Urothelium cell line (cell line): Measurements from ENCODE around the gene ALAD.
"Not testable (repeated sequence)": the region's sequence is repeated elsewhere in the genome, so short reads cannot be mapped to it uniquely, and the experiment has no call there.

Source experiments
- DNase-seq: peaks from one replicate; pipeline ENCODE4 v3.0.0; 2011; ENCODE audit warnings: low spot score, mixed read lengths
- FAIRE-seq: peaks from 2 replicates; lab custom pipeline; 2011; peaks lifted over from hg19 to GRCh38; lab: Jason Lieb, UNC

Gene ALAD

GRCh38 chr9:113401027-113401792 lies at the start of gene ALAD:
Gene ALAD (minus strand): TSS chr9:113401284. CDS start chr9:113393559, 7,725 bp downstream.
- DNase-seq: peak; percentile 98
- peak; percentile 73 for FAIRE-seq

DNA sequence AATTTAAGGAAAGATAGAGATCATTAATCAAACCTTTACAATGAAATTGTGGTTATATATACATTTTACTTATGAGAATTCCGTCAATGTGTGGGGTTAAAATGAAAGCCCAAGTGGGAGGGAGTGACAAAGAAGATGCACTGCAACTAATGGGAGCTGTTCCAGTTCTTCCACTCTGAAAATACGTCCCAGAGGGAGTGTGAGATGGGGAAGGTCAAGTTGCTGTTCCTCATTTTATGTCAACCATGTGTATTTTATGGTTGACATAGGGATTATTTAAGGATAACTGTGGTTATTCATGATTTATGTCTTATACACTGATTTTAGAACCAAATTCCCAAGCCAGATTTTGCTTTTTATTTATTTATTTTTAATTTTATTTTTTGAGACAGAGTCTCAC lies 48.3 kb upstream of the ALAD start:
- no peak for FAIRE-seq
- no peak for DNase-seq

DNA sequence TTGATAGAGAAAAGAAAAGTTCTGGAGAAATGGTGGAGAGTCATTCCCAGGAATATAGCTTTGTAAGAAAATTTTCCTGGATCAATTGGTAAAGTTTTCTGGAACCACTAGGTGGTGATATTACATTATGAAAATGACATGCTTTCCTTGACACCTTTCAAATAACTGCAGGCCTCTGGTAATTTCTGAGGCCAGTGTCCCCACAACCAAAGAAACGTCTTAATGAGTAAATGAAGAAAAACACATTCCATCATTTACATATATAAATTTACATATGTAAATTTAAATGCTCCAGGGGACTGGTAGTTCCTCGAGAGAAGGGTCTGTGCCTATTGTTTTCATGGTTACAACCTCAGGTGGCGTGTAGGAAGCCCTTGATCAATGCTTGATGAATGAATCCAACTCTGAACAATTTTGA lies 45.2 kb upstream of the ALAD start:
- DNase-seq (peak; percentile 49), FAIRE-seq (no peak)

GRCh38 chr9:113444736-113445135 lies 43.7 kb upstream of the ALAD start:
- FAIRE-seq (no peak), DNase-seq (no peak)

DNA sequence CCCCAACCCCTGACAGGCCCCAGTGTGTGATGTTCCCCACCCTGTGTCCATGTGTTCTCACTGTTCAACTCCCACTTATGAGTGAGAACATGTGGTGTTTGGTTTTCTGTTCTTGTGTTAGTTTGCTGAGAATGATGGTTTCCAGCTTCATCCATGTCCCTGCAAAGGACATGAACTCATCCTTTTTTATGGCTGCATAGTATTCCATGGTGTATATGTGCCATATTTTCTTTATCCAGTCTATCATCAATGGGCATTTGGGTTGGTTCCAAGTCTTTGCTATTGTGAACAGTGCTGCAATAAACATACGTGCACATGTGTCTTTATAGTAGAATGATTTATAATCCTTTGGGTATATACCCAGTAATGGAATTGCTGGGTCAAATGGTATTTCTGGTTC lies 36.6 kb upstream of the ALAD start:
- FAIRE-seq, DNase-seq: not testable (repeated sequence)

DNA sequence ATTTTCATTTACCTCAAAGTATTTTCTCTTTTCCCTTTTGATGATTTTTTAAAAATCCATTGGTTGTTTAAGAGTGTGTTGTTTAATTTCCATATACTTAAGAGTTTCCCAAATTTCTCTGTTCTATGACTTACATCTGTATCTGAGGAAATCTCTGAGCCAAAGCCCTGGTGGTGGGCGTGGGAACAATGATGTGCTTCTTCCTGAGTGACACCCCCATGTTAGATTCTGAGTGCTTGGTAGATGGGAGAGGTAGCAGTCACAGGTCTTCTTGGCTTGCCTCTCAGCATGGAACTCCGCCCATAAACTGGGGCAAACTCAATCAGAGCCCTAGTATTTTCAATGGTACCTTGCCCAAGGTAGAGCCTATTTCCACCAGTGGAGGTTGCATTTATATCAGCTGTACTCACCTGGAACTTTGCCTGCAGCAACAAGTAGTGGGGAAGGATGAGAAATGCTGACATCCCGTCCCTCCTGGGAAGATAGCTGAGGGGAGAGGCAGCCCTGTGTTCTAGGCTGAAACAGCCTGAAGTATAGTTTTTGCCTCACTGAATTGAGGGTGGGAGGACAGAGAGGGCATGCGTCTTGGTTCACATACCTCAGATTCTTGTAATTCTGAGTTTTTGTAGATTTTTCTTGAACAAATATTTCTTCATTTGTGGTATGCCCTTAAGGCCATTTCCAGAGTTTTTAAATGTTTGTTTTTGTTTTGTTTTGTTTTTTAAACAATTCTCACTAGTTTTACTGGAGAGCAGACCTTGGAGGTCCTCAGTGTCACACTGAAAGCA lies 35.8 kb upstream of the ALAD start:
- DNase-seq (no peak), FAIRE-seq (no peak)

GRCh38 chr9:113431191-113431590 lies 30.1 kb upstream of the ALAD start:
- FAIRE-seq: no peak
- DNase-seq: no peak

DNA sequence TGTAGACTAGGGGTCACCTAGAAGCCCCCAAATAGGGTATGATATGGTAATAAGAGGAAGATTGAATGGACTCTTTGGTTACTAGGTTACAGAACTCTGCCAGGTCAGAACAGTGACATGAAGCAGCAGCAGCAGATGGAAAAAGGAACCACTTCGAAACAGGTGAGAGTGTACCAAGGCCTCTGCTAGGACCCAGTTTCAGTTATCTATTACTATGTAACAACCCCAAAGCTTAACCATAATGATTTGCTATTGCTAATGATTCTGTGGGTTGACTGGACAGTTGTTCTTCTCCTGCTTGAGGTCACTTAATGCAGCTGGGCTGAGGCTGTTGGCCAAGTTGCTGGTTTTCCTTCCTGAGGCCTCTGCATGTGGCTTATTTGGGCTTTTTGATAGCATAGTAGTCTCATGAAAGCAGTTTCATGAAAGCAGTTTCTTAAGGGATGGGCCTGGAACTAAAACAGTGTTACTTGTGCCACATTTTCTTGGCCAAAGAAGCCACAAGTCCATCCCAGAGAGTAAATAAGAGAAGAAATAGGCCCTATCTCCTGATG lies 27.1 kb upstream of the ALAD start:
- DNase-seq (no peak), FAIRE-seq (no peak)

DNA sequence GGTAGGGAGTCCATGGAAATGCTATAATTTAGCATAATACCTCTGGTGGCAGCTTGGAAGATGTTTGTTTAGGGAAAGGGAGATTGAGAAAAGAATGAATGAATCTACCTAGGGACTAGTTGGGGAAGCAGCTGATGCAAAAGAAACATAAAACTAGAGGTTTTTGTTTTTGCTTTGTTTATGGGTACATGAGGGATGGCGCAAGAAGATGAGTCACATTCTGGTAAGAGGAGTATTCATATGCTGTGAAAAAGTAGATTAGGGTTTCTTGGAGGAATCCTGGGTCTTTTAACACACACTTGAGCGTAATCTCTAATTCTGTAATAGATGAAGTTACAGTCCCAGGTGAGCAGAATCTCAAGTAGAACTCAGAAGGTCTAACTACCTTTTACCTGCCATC lies 26.5 kb upstream of the ALAD start:
- FAIRE-seq (no peak), DNase-seq (no peak)

DNA sequence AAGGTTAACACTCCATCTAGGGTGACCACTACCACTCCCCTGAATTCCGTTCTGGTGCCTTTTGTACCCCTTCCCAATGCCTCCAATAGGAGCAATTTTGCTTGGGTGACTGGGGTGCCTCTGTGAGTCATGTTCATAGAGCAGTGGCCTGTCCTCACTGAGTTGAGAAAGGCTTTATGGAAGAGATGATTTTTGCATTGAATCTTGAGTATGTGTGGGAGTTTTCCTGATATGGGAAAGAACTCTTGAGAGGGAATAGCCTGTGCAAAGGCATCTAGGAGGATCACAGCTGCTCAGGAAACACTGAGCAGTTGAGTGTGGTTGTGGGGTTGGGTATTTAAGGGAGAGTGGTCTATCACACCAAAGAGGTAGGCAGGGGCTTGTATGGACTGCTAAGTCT lies 25.6 kb upstream of the ALAD start:
- no peak for FAIRE-seq
- no peak for DNase-seq

DNA sequence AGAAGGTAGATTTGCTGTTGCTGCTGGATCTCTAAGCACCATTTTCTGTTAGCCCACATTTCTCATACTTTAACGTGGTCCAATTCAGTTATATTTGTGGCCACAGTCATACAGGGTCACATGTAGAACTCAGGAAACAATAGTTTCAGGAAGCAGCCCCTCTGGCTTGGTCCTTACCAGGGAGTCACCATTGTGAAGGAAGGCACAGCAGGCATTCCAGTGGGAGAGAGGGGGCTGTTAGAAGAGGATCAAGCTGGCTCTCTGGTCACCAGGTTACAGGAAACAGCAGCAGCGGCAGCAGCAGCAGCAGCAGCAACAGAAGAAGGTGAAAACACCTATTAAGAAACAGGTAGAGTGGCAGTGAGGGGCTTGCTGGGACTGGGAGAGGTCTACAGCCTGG lies 24.0 kb upstream of the ALAD start:
- FAIRE-seq: no peak

GRCh38 chr9:113421726-113422125 lies 20.6 kb upstream of the ALAD start:
- DNase-seq (no peak), FAIRE-seq (no peak)

More for the DNA sequence above, 24.0 kb upstream of the ALAD start:
- no peak for DNase-seq

- FAIRE-seq (no peak), DNase-seq (no peak)
Observed at GRCh38 chr9:113417370-113417769, 16.3 kb upstream of the ALAD start.

GRCh38 chr9:113416149-113416721 lies 15.2 kb upstream of the ALAD start:
- DNase-seq (no peak), FAIRE-seq (no peak)

DNA sequence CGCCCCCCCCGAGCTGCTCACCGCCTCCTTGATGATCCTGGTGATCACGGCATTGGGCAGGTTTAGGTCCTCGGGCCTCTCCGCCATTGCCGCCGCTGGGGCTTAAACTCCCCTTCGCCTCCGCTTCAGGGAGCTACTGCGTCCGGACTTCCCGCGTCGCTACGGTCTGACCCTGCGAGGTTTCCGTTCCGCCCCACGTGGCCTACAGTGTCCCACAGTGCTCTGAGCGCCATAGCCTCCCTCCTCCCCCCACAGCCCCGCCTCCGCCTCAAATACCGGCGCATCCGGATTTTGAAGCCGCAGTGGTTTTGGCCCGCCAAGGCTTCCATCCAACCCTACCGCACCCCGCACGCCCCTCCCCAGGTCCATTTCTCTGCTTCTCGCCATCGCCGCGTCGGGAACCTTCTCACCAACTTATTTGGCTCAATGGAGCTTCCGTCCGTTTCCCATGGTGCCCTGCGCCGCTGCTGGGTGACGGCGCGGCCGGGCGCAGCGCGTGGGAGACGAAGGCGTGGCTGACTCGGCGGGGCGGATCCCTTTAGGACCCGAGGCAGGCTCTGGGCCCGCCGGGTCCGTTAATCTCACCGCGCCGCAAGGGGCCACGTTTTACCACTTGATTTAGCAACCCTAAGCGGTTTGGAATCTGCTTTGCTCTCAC lies 9.3 kb upstream of the ALAD start, which contains the start of the genes C9orf43 and POLE3:
Gene C9orf43 (plus strand): TSS at position 541 of the 658 bp plus-strand sequence. CDS start 2,747 bp downstream, outside the sequence.
Gene POLE3 (minus strand): TSS at position 469 of the 658 bp plus-strand sequence. CDS start 382 bp downstream, at position 87.
- FAIRE-seq: no peak
- DNase-seq: peak; percentile 95

DNA sequence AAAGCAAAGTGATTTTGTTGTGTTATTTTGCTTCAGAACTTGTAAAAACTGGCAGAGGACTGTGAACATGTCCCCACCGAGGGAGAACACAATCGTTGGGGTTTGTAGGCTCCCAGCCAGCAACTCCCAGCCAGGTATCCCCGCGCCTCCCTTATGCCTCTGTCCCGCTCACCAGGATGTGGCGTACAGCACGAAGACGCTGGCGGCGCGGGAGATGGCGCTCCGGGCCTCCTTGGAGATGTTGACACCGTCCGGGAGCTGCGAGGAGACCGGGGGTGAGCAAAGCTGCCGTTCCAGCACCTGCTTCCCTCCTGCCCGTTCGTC lies 8.8 kb upstream of the ALAD start:
- FAIRE-seq (no peak), DNase-seq (peak; percentile 14)

- no peak for FAIRE-seq
- no peak for DNase-seq
Observed at GRCh38 chr9:113409481-113409880, 8.4 kb upstream of the ALAD start.

DNA sequence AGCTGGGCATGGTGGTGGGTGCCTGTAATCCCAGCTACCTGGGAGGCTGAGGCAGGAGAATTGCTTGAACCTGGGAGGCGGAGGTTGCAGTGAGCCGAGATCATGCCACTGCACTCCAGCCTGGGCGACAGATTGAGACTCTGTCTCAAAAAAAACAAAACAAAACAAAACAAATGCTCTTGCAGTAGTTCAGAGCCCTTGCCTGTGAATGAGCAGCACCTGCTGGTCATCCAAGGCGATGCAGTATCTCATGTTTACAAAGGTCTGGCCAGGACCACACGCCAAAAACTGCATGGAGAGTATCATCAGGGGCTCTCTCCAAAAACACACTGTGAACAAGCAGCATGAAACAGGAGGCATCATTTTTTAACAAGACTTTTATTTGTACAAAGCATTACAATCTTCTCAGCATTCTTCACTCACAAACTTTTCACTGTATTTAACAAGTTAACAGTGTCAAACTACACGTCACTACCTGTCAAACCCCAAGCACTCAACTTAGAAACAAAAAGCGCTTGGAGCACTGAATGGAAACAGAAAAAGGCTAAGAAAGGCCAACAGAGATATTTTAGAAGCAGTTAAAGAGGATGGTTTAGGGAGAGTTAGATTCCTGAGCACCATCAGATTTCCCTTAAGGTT lies 5.9 kb upstream of the ALAD start:
- FAIRE-seq: not testable (repeated sequence)
- peak; percentile 46 for DNase-seq

DNA sequence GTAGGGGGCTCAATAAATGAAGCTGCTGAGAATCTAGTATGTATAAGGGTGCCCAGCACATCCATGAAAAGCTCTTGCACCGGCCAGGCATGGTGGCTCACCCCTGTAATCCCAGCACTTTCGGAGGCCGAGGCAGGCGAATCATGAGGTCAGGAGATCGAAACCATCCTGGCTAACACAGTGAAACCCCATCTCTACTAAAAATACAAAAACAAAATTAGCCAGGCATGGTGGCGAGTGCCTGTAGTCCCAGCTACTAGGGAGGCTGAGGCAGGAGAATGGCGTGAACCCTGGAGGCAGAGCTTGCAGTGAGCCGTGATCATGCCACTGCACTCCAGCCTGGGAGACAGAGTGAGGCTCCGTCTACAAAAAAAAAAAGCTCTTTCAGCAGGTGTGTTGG lies 5.3 kb upstream of the ALAD start:
- not testable (repeated sequence) for DNase-seq, FAIRE-seq

- no peak for DNase-seq
- no peak for FAIRE-seq
Observed at GRCh38 chr9:113403646-113404045, 2.6 kb upstream of the ALAD start.
